M059J (cell line): ENCODE results near the gene NPHS1. TPM values are rescaled to one million over a fixed set of nuclear protein-coding genes. Genes with fewer than 3 reads are reported as not detected.

Experiments used
- total RNA-seq: library from RNA; depleted of rRNA; stranded (reverse); fragments of >200 nt; shearing (Covaris generic); gene quantifications from 2 replicates; pipeline ENCODE4 v1.2.3, GENCODE V29; 2014; rRNA removed

NPHS1 gene
- total RNA-seq, 1 experiment from 2014 or later: not detected

Other genes with a start within 250 kb of the NPHS1 start
- 9.1 and 10.1 TPM in 2 replicates for gene HAUS5, start 239.8 kb downstream of the NPHS1 start, total RNA-seq
- 97.1 and 128 TPM in 2 replicates for gene RBM42, start 223.5 kb downstream of the NPHS1 start, total RNA-seq
- 0.54 TPM in 1 of 2 replicates, not detected in the other for gene ETV2, start 210.8 kb downstream of the NPHS1 start, total RNA-seq
- gene COX6B1, start 204.2 kb downstream of the NPHS1 start, total RNA-seq: 635 and 1,532 TPM in 2 replicates
- 0.47 TPM in 1 of 2 replicates, not detected in the other for gene UPK1A, start 186.0 kb downstream of the NPHS1 start, total RNA-seq
- gene ZBTB32, start 147.9 kb downstream of the NPHS1 start, total RNA-seq: not detected in 2 replicates
- gene KMT2B, start 134.5 kb downstream of the NPHS1 start, total RNA-seq: 4.9 and 8.8 TPM in 2 replicates
- 8.8 and 24.0 TPM in 2 replicates for gene IGFLR1, start 110.1 kb downstream of the NPHS1 start, total RNA-seq
- gene U2AF1L4, start 107.1 kb downstream of the NPHS1 start, total RNA-seq: 18.0 and 24.9 TPM in 2 replicates
- gene PSENEN, start 106.9 kb downstream of the NPHS1 start, total RNA-seq: 90.5 and 108 TPM in 2 replicates
- 4.3 and 12.2 TPM in 2 replicates for gene LIN37, start 103.9 kb downstream of the NPHS1 start, total RNA-seq
- gene HSPB6, start 95.5 kb downstream of the NPHS1 start, total RNA-seq: 0.39 and 0.47 TPM in 2 replicates
- 5.9 and 7.4 TPM in 2 replicates for gene PROSER3, start 94.3 kb downstream of the NPHS1 start, total RNA-seq
- gene ARHGAP33, start 76.9 kb downstream of the NPHS1 start, total RNA-seq: 1.5 and 4.2 TPM in 2 replicates
- gene PRODH2, start 39.7 kb downstream of the NPHS1 start, total RNA-seq: not detected in 2 replicates
- 0.07 and 0.17 TPM in 2 replicates for gene KIRREL2, start 4.4 kb upstream of the NPHS1 start, total RNA-seq
- gene APLP1, start 16.1 kb upstream of the NPHS1 start, total RNA-seq: 42.4 and 51.5 TPM in 2 replicates
- 0.91 and 6.1 TPM in 2 replicates for gene NFKBID, start 48.0 kb upstream of the NPHS1 start, total RNA-seq
- gene HCST, start 50.0 kb upstream of the NPHS1 start, total RNA-seq: not detected in 2 replicates
- not detected in 2 replicates for gene TYROBP, start 55.8 kb upstream of the NPHS1 start, total RNA-seq
- gene LRFN3, start 83.9 kb upstream of the NPHS1 start, total RNA-seq: 3.3 and 4.6 TPM in 2 replicates
- gene SDHAF1, start 142.7 kb upstream of the NPHS1 start, total RNA-seq: 32.0 and 40.1 TPM in 2 replicates
- gene SYNE4, start 156.3 kb upstream of the NPHS1 start, total RNA-seq: not detected in 2 replicates
- 54.6 and 64.6 TPM in 2 replicates for gene ALKBH6, start 161.7 kb upstream of the NPHS1 start, total RNA-seq
- 1.3 and 6.7 TPM in 2 replicates for gene CLIP3, start 180.4 kb upstream of the NPHS1 start, total RNA-seq
- gene THAP8, start 201.8 kb upstream of the NPHS1 start, total RNA-seq: 4.3 and 6.8 TPM in 2 replicates
- 10.8 and 19.4 TPM in 2 replicates for gene WDR62, start 202.4 kb upstream of the NPHS1 start, total RNA-seq